ENCODE measurements around the gene SLC44A3. TPM values are rescaled to one million over a fixed set of nuclear protein-coding genes. Genes with fewer than 3 reads are reported as not detected.

SLC44A3 gene
- total and polyA plus RNA-seq, 2 of the 8 experiments (the other 6 are each of a cell fraction or from before 2014, with no cell fraction given), result 4.2 to 5.0 TPM

- TF ChIP-seq E2F6 (IDR thresholded peaks at IDR 0.05), result no peak
- TF ChIP-seq TCF12 (IDR thresholded peaks at IDR 0.05; ENCODE audit: low read depth, low read length), result no peak
- no peak for TF ChIP-seq CTBP2 (IDR thresholded peaks at IDR 0.05; ENCODE audit: borderline replicate concordance, insufficient read depth, insufficient read length, low read length)
- no peak for TF ChIP-seq ASH2L (IDR thresholded peaks at IDR 0.05; ENCODE audit: low read length)
- no peak for TF ChIP-seq TAF1 (IDR thresholded peaks at IDR 0.05; ENCODE audit: low read depth, low read length)
- no peak for TF ChIP-seq EGR1 (IDR thresholded peaks at IDR 0.05; ENCODE audit: borderline replicate concordance, low read depth, low read length)
- TF ChIP-seq MAX (IDR thresholded peaks at IDR 0.05), result no peak
Measured at GRCh38 chr1:94778808-94779207, 41.3 kb upstream of the SLC44A3 start (continued).

Measured in H1 (cell line).